Measurements from ENCODE around the gene POLR2C.
A peak's percentile ranks its signal among the peaks of the same experiment; 100 is the strongest.

The POLR2C gene

DNA sequence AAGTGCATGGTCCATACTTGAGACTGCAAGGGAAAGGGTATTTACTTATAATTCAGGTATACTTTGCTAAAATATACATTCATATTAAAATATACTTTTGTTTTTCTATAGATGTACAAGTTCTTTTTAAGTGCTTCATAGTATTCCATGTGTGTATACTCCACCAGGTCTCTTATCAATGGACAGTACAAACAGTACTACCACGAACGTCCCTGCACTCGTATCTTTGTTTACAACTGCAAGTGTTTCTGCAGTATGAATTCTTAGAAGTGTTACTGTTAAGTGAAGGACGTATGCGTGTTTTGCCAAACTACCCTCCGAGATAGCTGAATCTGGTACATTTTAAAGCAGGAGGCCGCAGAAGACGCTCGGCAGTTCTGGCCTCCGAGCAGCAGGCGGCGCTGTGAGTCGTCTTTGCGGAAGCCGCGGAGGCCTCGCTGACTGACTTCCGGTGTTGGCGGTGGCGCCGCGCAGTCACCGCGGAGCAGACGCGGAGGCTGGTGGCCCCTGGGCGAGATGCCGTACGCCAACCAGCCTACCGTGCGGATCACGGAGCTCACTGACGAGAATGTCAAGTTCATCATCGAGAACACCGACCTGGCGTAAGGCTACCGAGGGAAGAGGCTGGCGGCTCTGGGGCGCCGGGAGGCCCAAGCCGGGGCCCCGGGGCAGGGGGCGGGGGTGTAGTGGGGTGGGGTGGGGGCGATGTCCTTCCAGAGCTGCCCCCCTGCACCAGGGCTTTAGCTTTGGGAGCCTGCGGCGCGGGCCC is at the start of gene POLR2C:
POLR2C (plus strand) TSS at position 471 of the 769 bp plus-strand sequence; CDS start at position 517, 46 bp downstream.
- CTCF ChIA-PET, result interaction anchor here (0.6 to 2.2 kb wide), 15 partner anchors 9 to 550 kb away, joined by 3 to 14 read pairs (median 4); partner anchors contain the start of genes CIAPIN1 and COQ9
- peak within 1 kb of the TSS; percentile 71 for H3K27ac ChIP-seq
- peak; percentile 97 for TF ChIP-seq CTCF (conservative IDR thresholded peaks at IDR 0.05; ENCODE audit: low read depth)
- POLR2A ChIA-PET (ENCODE audit: low non-redundant PET), result interaction anchor here (0.6 to 0.8 kb wide), 5 partner anchors 14 to 376 kb away, joined by 3 to 4 read pairs (median 3); partner anchors contain the start of genes CIAPIN1 and COQ9
- DNase-seq (ENCODE audit: low spot score), result peak; percentile 81

DNA sequence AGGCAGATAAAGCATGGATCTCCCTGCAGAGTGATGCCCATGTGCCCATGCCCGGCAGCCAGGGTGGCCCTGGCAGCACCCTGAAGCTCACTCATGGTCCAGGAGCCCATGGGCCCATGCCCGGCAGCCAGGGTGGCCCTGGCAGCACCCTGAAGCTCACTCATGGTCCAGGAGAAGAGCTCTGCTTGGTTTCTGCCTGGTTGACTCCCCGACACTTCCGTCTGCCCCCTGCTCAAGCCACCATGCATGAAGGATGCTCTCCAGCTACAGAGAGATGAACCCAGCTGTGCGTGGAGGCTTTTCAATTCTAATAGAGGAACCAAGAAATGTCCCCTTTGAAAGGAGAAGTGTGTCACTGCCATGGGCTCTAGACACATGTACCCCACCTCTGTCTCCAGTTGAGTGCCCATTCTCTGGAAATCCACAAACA is 49.2 kb upstream of the POLR2C start:
- TF ChIP-seq CTCF (conservative IDR thresholded peaks at IDR 0.05; ENCODE audit: low read depth), result no peak
- ChIA-PET CTCF (interaction anchor here (0.5 to 1.5 kb wide), 5 partner anchors 18 to 113 kb away, joined by 3 to 5 read pairs (median 3); no protein-coding TSS in a partner anchor), POLR2A (ENCODE audit: low non-redundant PET) (no interaction called here)
- no peak overlapping the region for H3K27ac ChIP-seq
- no peak for DNase-seq (ENCODE audit: low spot score)

GRCh38 chr16:57413733-57414132 is 48.7 kb upstream of the POLR2C start:
- DNase-seq (ENCODE audit: low spot score), result no peak
- no peak for TF ChIP-seq CTCF (conservative IDR thresholded peaks at IDR 0.05; ENCODE audit: low read depth)
- POLR2A ChIA-PET (ENCODE audit: low non-redundant PET), result no interaction called here
- CTCF ChIA-PET, result interaction anchor here (0.5 kb wide), 1 partner anchor 83 kb away, joined by 3 read pairs; no protein-coding TSS in a partner anchor
- no peak overlapping the region for H3K27ac ChIP-seq

DNA sequence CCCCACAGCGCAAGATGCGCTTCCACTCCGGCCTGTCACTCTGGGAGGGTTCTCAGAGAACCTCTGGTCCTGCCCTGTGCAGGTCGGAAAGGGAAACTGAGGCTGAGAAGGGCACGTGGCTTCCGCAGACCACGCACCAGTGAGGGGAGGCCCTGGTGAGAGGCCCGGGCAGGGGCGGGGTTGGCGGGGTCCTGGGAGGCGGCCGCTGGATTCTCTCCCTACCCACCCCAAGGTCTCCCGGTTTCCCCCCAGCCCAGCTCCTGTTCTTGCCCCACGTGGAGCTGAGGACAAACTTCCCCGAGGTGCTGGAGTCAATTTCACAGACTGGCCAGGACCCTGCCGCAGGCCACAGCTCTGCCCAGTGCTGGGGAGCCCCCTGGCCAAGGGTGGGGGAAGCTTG is 46.4 kb upstream of the POLR2C start:
- POLR2A ChIA-PET (ENCODE audit: low non-redundant PET), result no interaction called here
- CTCF ChIA-PET, result interaction anchor here (0.7 to 5.5 kb wide), 6 partner anchors 11 to 314 kb away, joined by 3 to 67 read pairs (median 4); partner anchors contain the start of gene CCL17

GRCh38 chr16:57419506-57419905 is 43.0 kb upstream of the POLR2C start:
- CTCF ChIA-PET, result interaction anchor here (0.7 to 5.5 kb wide), 4 partner anchors 99 to 231 kb away, joined by 3 to 67 read pairs (median 6); no protein-coding TSS in a partner anchor
- POLR2A ChIA-PET (ENCODE audit: low non-redundant PET), result no interaction called here
- TF ChIP-seq CTCF (conservative IDR thresholded peaks at IDR 0.05; ENCODE audit: low read depth), result no peak
- H3K27ac ChIP-seq, result no peak overlapping the region
- DNase-seq (ENCODE audit: low spot score), result no peak

More for the DNA sequence above, 46.4 kb upstream of the POLR2C start:
- no peak overlapping the region for H3K27ac ChIP-seq
- no peak for TF ChIP-seq CTCF (conservative IDR thresholded peaks at IDR 0.05; ENCODE audit: low read depth)
- no peak for DNase-seq (ENCODE audit: low spot score)

- TF ChIP-seq CTCF (conservative IDR thresholded peaks at IDR 0.05; ENCODE audit: low read depth), result peak; percentile 60
- POLR2A ChIA-PET (ENCODE audit: low non-redundant PET), result no interaction called here
- CTCF ChIA-PET, result interaction anchor here (0.5 to 1.8 kb wide), 9 partner anchors 10 to 1093 kb away, joined by 3 to 11 read pairs (median 4); no protein-coding TSS in a partner anchor
- DNase-seq (ENCODE audit: low spot score), result peak; percentile 30
- H3K27ac ChIP-seq, result no peak overlapping the region
Measured at GRCh38 chr16:57422026-57422944, 40.2 kb upstream of the POLR2C start.

Data from RWPE1 (cell line).